ENCODE measurements around the gene ONECUT1. TPM values are rescaled to one million over a fixed set of nuclear protein-coding genes. Genes with fewer than 3 reads are reported as not detected.

ONECUT1 gene
- total RNA-seq, 1 donor from 2014 or later = 0.32 TPM

- H3K36me3 Mint-ChIP-seq (ENCODE audit: low read depth, unreplicated experiment) = peaks cover 3% of the 10 kb centered on the region
- Histone ChIP-seq H3K4me3 (ENCODE audit: insufficient read depth, low read depth, low read length) (no peak overlapping the region), H3K4me1 (ENCODE audit: insufficient read depth, low read length) (no peaks in the 10 kb centered on the region), H3K36me3 (ENCODE audit: insufficient read depth, low read length) (no peaks in the 10 kb centered on the region), H2AFZ (ENCODE audit: low read depth, low read length) (no peak overlapping the region), H3K9me3 (ENCODE audit: insufficient read depth, low read depth, low read length) (no peaks in the 10 kb centered on the region), H3K27ac (ENCODE audit: low read depth, low read length) (no peak overlapping the region), H3K27me3 (ENCODE audit: insufficient read depth, low read length) (no peaks in the 10 kb centered on the region), H4K20me1 (ENCODE audit: insufficient read depth, low read length) (no peaks in the 10 kb centered on the region), H3K9ac (ENCODE audit: low read length) (no peak overlapping the region), H3K79me2 (ENCODE audit: insufficient read depth, low read length) (no peaks in the 10 kb centered on the region), H3K4me2 (ENCODE audit: low read length) (no peak overlapping the region)
- no peaks in the 10 kb centered on the region for H3K9me3 Mint-ChIP-seq (ENCODE audit: unreplicated experiment)
- no peaks in the 10 kb centered on the region for H3K27me3 Mint-ChIP-seq (ENCODE audit: low read depth, unreplicated experiment)
- FAIRE-seq (no peak), DNase-seq (ENCODE audit: low read depth) (no peak)
- TF ChIP-seq, protein P1, sequence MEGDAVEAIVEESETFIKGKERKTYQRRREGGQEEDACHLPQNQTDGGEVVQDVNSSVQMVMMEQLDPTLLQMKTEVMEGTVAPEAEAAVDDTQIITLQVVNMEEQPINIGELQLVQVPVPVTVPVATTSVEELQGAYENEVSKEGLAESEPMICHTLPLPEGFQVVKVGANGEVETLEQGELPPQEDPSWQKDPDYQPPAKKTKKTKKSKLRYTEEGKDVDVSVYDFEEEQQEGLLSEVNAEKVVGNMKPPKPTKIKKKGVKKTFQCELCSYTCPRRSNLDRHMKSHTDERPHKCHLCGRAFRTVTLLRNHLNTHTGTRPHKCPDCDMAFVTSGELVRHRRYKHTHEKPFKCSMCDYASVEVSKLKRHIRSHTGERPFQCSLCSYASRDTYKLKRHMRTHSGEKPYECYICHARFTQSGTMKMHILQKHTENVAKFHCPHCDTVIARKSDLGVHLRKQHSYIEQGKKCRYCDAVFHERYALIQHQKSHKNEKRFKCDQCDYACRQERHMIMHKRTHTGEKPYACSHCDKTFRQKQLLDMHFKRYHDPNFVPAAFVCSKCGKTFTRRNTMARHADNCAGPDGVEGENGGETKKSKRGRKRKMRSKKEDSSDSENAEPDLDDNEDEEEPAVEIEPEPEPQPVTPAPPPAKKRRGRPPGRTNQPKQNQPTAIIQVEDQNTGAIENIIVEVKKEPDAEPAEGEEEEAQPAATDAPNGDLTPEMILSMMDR (IDR thresholded peaks at IDR 0.05; ENCODE audit: insufficient read depth, low read depth, low read length) = no peak
- no peak for TF ChIP-seq EZH2 (IDR thresholded peaks at IDR 0.05; ENCODE audit: insufficient read depth, low read length)
- no peaks in the 10 kb centered on the region for H3K4me1 Mint-ChIP-seq (ENCODE audit: low read depth, unreplicated experiment)
- H3K4me3 Mint-ChIP-seq (ENCODE audit: unreplicated experiment) = no peak overlapping the region
- no peak overlapping the region for H3K27ac Mint-ChIP-seq (ENCODE audit: unreplicated experiment)
Observed at GRCh38 chr15:52714968-52715367, 75.2 kb downstream of the ONECUT1 start.

GRCh38 chr15:52710708-52711389 lies 79.3 kb downstream of the ONECUT1 start:
- Mint-ChIP-seq H3K36me3 (ENCODE audit: low read depth, unreplicated experiment) (peaks cover 3% of the 10 kb centered on the region), H3K4me3 (ENCODE audit: unreplicated experiment) (no peak overlapping the region), H3K9me3 (ENCODE audit: unreplicated experiment) (no peaks in the 10 kb centered on the region), H3K27ac (ENCODE audit: unreplicated experiment) (no peak overlapping the region), H3K27me3 (ENCODE audit: low read depth, unreplicated experiment) (peaks cover 13% of the 10 kb centered on the region), H3K4me1 (ENCODE audit: low read depth, unreplicated experiment) (no peaks in the 10 kb centered on the region)
- Histone ChIP-seq H3K79me2 (ENCODE audit: insufficient read depth, low read length) (no peaks in the 10 kb centered on the region), H3K4me3 (ENCODE audit: insufficient read depth, low read depth, low read length) (no peak overlapping the region), H3K4me2 (ENCODE audit: low read length) (no peak overlapping the region), H3K9ac (ENCODE audit: low read length) (no peak overlapping the region), H4K20me1 (ENCODE audit: insufficient read depth, low read length) (no peaks in the 10 kb centered on the region), H3K27me3 (ENCODE audit: insufficient read depth, low read length) (no peaks in the 10 kb centered on the region), H3K27ac (ENCODE audit: low read depth, low read length) (no peak overlapping the region), H3K36me3 (ENCODE audit: insufficient read depth, low read length) (no peaks in the 10 kb centered on the region), H2AFZ (ENCODE audit: low read depth, low read length) (no peak overlapping the region), H3K4me1 (ENCODE audit: insufficient read depth, low read length) (no peaks in the 10 kb centered on the region), H3K9me3 (ENCODE audit: insufficient read depth, low read depth, low read length) (no peaks in the 10 kb centered on the region)
- no peak for DNase-seq (ENCODE audit: low read depth)
- no peak for FAIRE-seq
- no peak for TF ChIP-seq EZH2 (IDR thresholded peaks at IDR 0.05; ENCODE audit: insufficient read depth, low read length)
- TF ChIP-seq, protein P1 (IDR thresholded peaks at IDR 0.05; ENCODE audit: insufficient read depth, low read depth, low read length) = no peak

GRCh38 chr15:52710050-52710707 lies 80.0 kb downstream of the ONECUT1 start:
- H3K27ac Mint-ChIP-seq (ENCODE audit: unreplicated experiment) = no peak overlapping the region
- no peak overlapping the region for H3K9ac ChIP-seq (ENCODE audit: low read length)
- H3K4me2 ChIP-seq (ENCODE audit: low read length) = no peak overlapping the region
- FAIRE-seq = no peak
- peaks cover 13% of the 10 kb centered on the region for H3K27me3 Mint-ChIP-seq (ENCODE audit: low read depth, unreplicated experiment)
- no peak overlapping the region for H3K4me3 ChIP-seq (ENCODE audit: insufficient read depth, low read depth, low read length)
- no peaks in the 10 kb centered on the region for H3K79me2 ChIP-seq (ENCODE audit: insufficient read depth, low read length)
- no peak overlapping the region for H2AFZ ChIP-seq (ENCODE audit: low read depth, low read length)
- H3K27me3 ChIP-seq (ENCODE audit: insufficient read depth, low read length) = no peaks in the 10 kb centered on the region
- H3K9me3 ChIP-seq (ENCODE audit: insufficient read depth, low read depth, low read length) = no peaks in the 10 kb centered on the region
- H3K4me3 Mint-ChIP-seq (ENCODE audit: unreplicated experiment) = no peak overlapping the region
- no peaks in the 10 kb centered on the region for H3K36me3 ChIP-seq (ENCODE audit: insufficient read depth, low read length)
- no peaks in the 10 kb centered on the region for H4K20me1 ChIP-seq (ENCODE audit: insufficient read depth, low read length)
- no peaks in the 10 kb centered on the region for H3K4me1 ChIP-seq (ENCODE audit: insufficient read depth, low read length)
- H3K9me3 Mint-ChIP-seq (ENCODE audit: unreplicated experiment) = no peaks in the 10 kb centered on the region
- no peaks in the 10 kb centered on the region for H3K4me1 Mint-ChIP-seq (ENCODE audit: low read depth, unreplicated experiment)
- DNase-seq (ENCODE audit: low read depth) = no peak
- no peak for TF ChIP-seq EZH2 (IDR thresholded peaks at IDR 0.05; ENCODE audit: insufficient read depth, low read length)
- TF ChIP-seq, protein P1 (IDR thresholded peaks at IDR 0.05; ENCODE audit: insufficient read depth, low read depth, low read length) = no peak
- H3K36me3 Mint-ChIP-seq (ENCODE audit: low read depth, unreplicated experiment) = peaks cover 3% of the 10 kb centered on the region
- H3K27ac ChIP-seq (ENCODE audit: low read depth, low read length) = no peak overlapping the region
